Ascending aorta (tissue), 2 donors: ENCODE measurements around the gene POU3F2. TPM values are rescaled to one million over a fixed set of nuclear protein-coding genes. Genes with fewer than 3 reads are reported as not detected.

Experiments used
- DNase-seq, 2 donors: peaks; one replicate each; pipeline ENCODE4 v3.0.0-alpha.2; 2019; ENCODE audit warnings: low spot score in 2 of 2
- H3K27ac ChIP-seq, 2 donors: fragments of 200-600 bp; sonication (generic); one replicate each; pipeline ENCODE4 v1.5.1; 2016 to 2017; ENCODE audit warnings: mild to moderate bottlenecking in 1 of 2
- H3K27me3 ChIP-seq: fragments of 200-600 bp; sonication (generic); one replicate; pipeline ENCODE4 v1.5.1; 2017
- H3K36me3 ChIP-seq, 2 donors: fragments of 200-600 bp; sonication (generic); one replicate each; pipeline ENCODE4 v1.5.1; 2016
- H3K4me1 ChIP-seq, 2 donors: fragments of 200-600 bp; sonication (generic); one replicate each; pipeline ENCODE4 v1.5.1; 2016 to 2017; ENCODE audit warnings: mild to moderate bottlenecking in 1 of 2
- H3K4me3 ChIP-seq, 2 donors: fragments of 200-600 bp; sonication (generic); one replicate each; pipeline ENCODE4 v1.5.1; 2016 to 2017; ENCODE audit warnings: mild to moderate bottlenecking in 1 of 2
- H3K9me3 ChIP-seq, 2 donors: fragments of 200-600 bp; sonication (generic); one replicate each; pipeline ENCODE4 v1.5.1; 2016
- intact Hi-C: fragments of 100-400 bp; cut with DNase I; formaldehyde crosslinking; loops from one replicate; pipeline ENCODE4 v1.15.1; 2023
- total RNA-seq: library from RNA; depleted of rRNA; stranded (reverse); fragments of >200 nt; gene quantifications from one replicate; pipeline ENCODE4 v1.1.0, GENCODE V29; 2016
- TF ChIP-seq, protein P1 (sequence below), 3 experiments: fragments of 200-600 bp in 2 of 3; fragments of 450-650 bp in 1 of 3; sonication (generic) in 2 of 3; IDR thresholded peaks; one replicate each; pipeline ENCODE4 v1.5.1; 2016 to 2019; ENCODE audit warnings: antibody characterized with exemption in 3 of 3, mild to moderate bottlenecking in 1 of 3, moderate library complexity in 1 of 3

The POU3F2 gene
- total RNA-seq, 1 donor from 2014 or later: not detected

DNA sequence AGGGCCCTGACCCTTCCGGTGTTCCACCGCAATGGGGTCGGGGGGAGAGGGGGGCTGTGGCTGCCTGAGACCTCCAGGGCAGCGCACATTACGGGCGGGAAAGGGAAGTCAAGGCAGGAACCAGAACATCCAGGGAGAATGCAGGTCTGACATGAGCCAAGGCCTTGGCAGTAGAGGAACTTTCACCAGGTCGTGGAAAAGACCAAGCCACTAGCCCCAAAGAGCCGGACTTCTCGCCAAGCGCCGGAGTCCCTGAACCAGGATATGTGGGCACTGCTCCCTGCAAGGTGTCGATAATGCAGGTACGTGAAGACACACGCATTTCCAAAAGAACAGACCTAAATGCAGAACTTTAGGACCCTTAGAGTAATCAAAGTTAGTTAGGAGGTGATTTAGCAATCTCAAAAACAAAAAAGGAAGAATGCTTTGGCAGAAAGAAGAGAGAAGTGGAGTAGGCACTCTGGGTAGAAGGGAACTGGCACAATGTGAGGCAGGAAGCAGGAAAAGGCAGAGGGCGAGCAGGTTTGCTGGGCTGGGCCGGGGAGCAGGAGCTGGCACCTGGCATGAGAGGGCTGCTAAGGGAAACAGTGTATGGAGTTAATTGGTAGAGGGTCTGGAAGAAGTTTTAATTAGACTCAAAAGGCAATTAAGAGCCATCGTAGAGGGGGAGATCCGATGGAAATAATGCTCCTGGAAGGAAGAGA, 14.3 kb downstream of the POU3F2 start:
- Histone ChIP-seq H3K27me3 (peaks cover 15% of the 10 kb centered on the region), H3K36me3 (no peaks in the 10 kb centered on the region), H3K4me1 (peaks cover 11 to 18% of the 10 kb centered on the region in 2 donors), H3K27ac (no peak overlapping the region), H3K4me3 (no peak overlapping the region), H3K9me3 (no peaks in the 10 kb centered on the region)
- no peak for DNase-seq
- intact Hi-C loops: no loop called here
- TF ChIP-seq, protein P1, sequence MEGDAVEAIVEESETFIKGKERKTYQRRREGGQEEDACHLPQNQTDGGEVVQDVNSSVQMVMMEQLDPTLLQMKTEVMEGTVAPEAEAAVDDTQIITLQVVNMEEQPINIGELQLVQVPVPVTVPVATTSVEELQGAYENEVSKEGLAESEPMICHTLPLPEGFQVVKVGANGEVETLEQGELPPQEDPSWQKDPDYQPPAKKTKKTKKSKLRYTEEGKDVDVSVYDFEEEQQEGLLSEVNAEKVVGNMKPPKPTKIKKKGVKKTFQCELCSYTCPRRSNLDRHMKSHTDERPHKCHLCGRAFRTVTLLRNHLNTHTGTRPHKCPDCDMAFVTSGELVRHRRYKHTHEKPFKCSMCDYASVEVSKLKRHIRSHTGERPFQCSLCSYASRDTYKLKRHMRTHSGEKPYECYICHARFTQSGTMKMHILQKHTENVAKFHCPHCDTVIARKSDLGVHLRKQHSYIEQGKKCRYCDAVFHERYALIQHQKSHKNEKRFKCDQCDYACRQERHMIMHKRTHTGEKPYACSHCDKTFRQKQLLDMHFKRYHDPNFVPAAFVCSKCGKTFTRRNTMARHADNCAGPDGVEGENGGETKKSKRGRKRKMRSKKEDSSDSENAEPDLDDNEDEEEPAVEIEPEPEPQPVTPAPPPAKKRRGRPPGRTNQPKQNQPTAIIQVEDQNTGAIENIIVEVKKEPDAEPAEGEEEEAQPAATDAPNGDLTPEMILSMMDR (IDR thresholded peaks at IDR 0.05): no peak

DNA sequence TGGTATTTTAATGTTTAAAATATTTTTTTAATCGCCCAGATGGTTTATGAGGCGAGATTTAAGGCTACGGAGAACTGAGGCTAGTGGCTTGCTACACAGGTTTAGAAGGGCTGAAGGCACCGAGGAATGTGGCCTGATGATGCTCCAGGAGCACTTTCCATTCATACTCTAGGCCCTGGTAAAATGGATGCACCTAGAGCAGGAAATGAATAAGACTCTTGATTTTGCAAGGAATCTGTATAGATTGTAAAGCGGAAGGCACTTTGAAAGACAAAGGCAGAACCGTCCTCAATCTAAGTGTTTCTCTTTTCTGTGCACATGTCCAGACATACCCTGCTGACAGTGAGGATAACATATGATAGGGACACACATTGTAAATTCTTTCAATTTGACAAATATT, 30.1 kb downstream of the POU3F2 start:
- intact Hi-C loops: no loop called here
- Histone ChIP-seq H3K36me3 (peaks cover 0 to 7% of the 10 kb centered on the region in 2 donors), H3K4me1 (no peaks in the 10 kb centered on the region), H3K4me3 (no peak overlapping the region), H3K27ac (no peak overlapping the region), H3K27me3 (no peaks in the 10 kb centered on the region), H3K9me3 (no peaks in the 10 kb centered on the region)
- no peak for DNase-seq
- TF ChIP-seq, protein P1 (IDR thresholded peaks at IDR 0.05): no peak

DNA sequence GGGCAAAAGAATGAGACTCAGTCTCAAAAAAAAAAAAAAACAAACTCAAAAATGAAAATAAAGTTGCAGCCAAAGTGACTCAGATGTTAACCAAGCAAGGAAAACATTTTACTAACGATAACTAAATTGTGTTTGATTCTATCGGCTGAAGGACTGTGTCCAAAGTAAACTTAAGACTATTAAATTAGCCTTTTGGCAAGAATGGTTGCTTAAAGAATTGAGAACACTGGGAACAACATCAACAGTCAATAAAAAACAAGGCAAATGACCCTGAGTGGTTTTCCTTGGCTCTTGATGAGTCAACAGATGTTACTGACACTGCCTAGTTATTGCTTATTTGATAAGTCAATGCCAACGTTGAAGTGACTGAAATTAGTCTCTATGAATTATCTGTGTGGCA, 36.7 kb downstream of the POU3F2 start:
- H3K4me3 ChIP-seq: no peak overlapping the region
- intact Hi-C loops: no loop called here
- no peaks in the 10 kb centered on the region for H3K27me3 ChIP-seq
- H3K36me3 ChIP-seq: peaks cover 3 to 4% of the 10 kb centered on the region in 2 donors
- peak overlapping the region in 1 of 2 donors; percentile 6 for H3K27ac ChIP-seq
- TF ChIP-seq, protein P1 (IDR thresholded peaks at IDR 0.05): no peak
- no peak for DNase-seq
- H3K4me1 ChIP-seq: no peaks in the 10 kb centered on the region
- peaks cover 0 to 7% of the 10 kb centered on the region in 2 donors for H3K9me3 ChIP-seq

DNA sequence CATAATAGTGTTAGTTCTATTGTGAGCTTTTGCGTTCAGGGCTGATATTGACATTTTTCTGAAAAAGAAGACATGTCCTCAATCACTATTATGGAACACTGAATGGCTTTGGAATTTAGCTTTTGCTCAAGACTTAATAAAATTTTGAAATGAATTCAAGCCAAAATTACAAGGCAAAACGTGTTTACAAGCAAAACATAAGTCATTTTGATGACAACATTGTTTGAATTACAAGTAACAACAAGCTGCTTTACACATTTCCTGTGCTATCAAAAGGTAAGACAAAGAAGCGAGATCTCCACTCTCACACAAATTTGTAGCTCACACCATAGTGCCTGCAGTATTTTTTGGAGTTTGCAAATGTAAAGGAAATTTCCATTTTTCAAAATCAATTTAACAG, 37.4 kb downstream of the POU3F2 start:
- H3K4me1 ChIP-seq: no peaks in the 10 kb centered on the region
- DNase-seq: no peak
- intact Hi-C loops: no loop called here
- H3K36me3 ChIP-seq: peaks cover 0 to 11% of the 10 kb centered on the region in 2 donors
- H3K9me3 ChIP-seq: peaks cover 0 to 7% of the 10 kb centered on the region in 2 donors
- H3K27me3 ChIP-seq: no peaks in the 10 kb centered on the region
- TF ChIP-seq, protein P1 (IDR thresholded peaks at IDR 0.05): no peak
- no peak overlapping the region for H3K4me3 ChIP-seq
- H3K27ac ChIP-seq: no peak overlapping the region

DNA sequence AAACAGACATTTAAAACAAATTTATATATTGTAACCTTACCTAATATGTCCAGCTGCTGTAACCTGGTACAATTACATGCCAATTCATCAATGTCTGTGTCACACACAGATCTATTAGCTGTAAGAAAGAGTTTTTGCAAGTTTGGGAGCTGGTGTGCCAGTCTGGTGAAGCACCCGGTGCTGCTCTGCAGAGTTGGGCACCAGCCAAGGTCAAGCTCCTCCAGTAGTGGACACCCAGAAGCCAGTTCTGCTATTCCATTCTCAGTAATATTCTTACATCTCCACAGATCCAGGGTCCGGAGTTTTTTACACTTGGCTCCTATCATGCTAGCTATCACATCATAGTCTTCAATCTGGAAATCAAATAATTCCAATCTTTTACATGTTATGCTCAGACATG, 41.0 kb downstream of the POU3F2 start:
- DNase-seq: no peak
- Histone ChIP-seq H3K4me1 (no peaks in the 10 kb centered on the region), H3K27ac (no peak overlapping the region), H3K4me3 (no peak overlapping the region), H3K27me3 (no peaks in the 10 kb centered on the region), H3K36me3 (peaks cover 0 to 19% of the 10 kb centered on the region in 2 donors), H3K9me3 (peaks cover 0 to 7% of the 10 kb centered on the region in 2 donors)
- intact Hi-C loops: no loop called here
- TF ChIP-seq, protein P1 (IDR thresholded peaks at IDR 0.05): no peak
